Measurements from ENCODE around the gene NPPA.

- TF ChIP-seq CTCF (IDR thresholded peaks at IDR 0.05) (no peak), POLR2A (IDR thresholded peaks at IDR 0.05) (no peak)
Measured at GRCh38 chr1:11860587-11860986, 13.0 kb upstream of the NPPA start.
